Breast epithelium (tissue), 4 donors: ENCODE results near the gene COX19. TPM values are rescaled to one million over a fixed set of nuclear protein-coding genes. Genes with fewer than 3 reads are reported as not detected.

Experiments
- DNase-seq, 2 donors: peaks; one replicate each; pipeline ENCODE4 v3.0.0-alpha.2; 2019; ENCODE audit warnings: low spot score in 2 of 2
- H3K27ac ChIP-seq, 2 donors: fragments of 200-600 bp; sonication (generic) in 1 of 2; one replicate each; pipeline ENCODE4 v1.5.1; 2016 to 2019; ENCODE audit warnings: mild to moderate bottlenecking in 1 of 2
- H3K27me3 ChIP-seq, 2 donors: fragments of 200-600 bp; sonication (generic) in 1 of 2; one replicate each; pipeline versions ENCODE4 v1.5.1 to v1.6.0; 2017 to 2019; ENCODE audit warnings: control low read depth in 1 of 2, mild to moderate bottlenecking in 1 of 2
- H3K36me3 ChIP-seq: fragments of 200-600 bp; one replicate; pipeline ENCODE4 v1.5.1; 2019
- H3K4me1 ChIP-seq, 2 donors: fragments of 200-600 bp; sonication (generic); one replicate each; pipeline ENCODE4 v1.5.1; 2016 to 2019; ENCODE audit warnings: control low read depth in 1 of 2
- H3K4me3 ChIP-seq, 3 donors: fragments of 200-600 bp; sonication (generic); 1 replicate in 2 of 3; 2 replicates in 1 of 3; pipeline ENCODE4 v1.5.1; 2016 to 2019; ENCODE audit warnings: mild to moderate bottlenecking in 3 of 3, moderate library complexity in 2 of 3
- H3K9me3 ChIP-seq, 2 donors: fragments of 200-600 bp; sonication (generic) in 1 of 2; one replicate each; pipeline ENCODE4 v1.5.1; 2016 to 2019; ENCODE audit warnings: control low read depth in 1 of 2
- POLR2A ChIP-seq: fragments of 450-650 bp; IDR thresholded peaks from one replicate; pipeline ENCODE4 v1.6.1; 2016; ENCODE audit warnings: antibody characterized with exemption, mild to moderate bottlenecking, moderate library complexity
- POLR2AphosphoS5 ChIP-seq, 3 donors: sonication (generic); formaldehyde crosslinking; IDR thresholded peaks; one replicate each; pipeline ENCODE4 v1.6.1; 2017; ENCODE audit warnings: antibody characterized with exemption in 3 of 3
- intact Hi-C: fragments of 100-400 bp; cut with DNase I; formaldehyde crosslinking; loops from one replicate; pipeline ENCODE4 v1.15.1; 2023; ENCODE audit warnings: low total_unique reads
- total RNA-seq, 3 donors: library from RNA; depleted of rRNA; stranded (reverse); fragments of >200 nt; gene quantifications; one replicate each; pipeline ENCODE4 v1.1.0, GENCODE V29; 2016
- TF ChIP-seq, protein P1 (sequence below), 3 donors: fragments of 450-650 bp; IDR thresholded peaks; one replicate each; pipeline ENCODE4 v1.5.1; 2016 to 2017; ENCODE audit warnings: antibody characterized with exemption in 3 of 3, mild to moderate bottlenecking in 3 of 3, moderate library complexity in 3 of 3

Gene COX19
- total RNA-seq, 3 donors from 2014 or later, result 8.5 to 17.3 (median 8.8) TPM

DNA sequence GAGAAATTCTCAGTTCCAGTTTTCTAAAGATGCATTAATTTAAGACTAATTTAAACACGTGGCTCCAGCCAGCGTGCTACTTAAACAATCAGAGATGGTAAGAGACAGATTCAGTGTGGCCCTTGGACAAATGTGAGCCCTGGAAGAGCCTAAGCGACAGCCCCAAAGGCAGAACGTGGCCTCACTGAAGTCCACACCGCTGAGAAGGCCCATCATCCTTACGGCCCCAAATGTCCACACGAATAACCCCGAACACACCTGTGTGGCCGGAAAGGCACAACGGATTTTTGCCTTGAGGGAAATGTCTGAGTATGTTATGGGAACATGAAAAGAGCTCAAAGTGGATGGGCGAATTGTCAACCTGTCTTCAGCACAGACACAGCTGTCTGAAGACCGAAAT lies 3.2 kb downstream of the COX19 start:
- H3K4me1 ChIP-seq, result peaks cover 0 to 10% of the 10 kb centered on the region in 2 donors
- H3K36me3 ChIP-seq, result peaks cover 13% of the 10 kb centered on the region
- TF ChIP-seq, protein P1, sequence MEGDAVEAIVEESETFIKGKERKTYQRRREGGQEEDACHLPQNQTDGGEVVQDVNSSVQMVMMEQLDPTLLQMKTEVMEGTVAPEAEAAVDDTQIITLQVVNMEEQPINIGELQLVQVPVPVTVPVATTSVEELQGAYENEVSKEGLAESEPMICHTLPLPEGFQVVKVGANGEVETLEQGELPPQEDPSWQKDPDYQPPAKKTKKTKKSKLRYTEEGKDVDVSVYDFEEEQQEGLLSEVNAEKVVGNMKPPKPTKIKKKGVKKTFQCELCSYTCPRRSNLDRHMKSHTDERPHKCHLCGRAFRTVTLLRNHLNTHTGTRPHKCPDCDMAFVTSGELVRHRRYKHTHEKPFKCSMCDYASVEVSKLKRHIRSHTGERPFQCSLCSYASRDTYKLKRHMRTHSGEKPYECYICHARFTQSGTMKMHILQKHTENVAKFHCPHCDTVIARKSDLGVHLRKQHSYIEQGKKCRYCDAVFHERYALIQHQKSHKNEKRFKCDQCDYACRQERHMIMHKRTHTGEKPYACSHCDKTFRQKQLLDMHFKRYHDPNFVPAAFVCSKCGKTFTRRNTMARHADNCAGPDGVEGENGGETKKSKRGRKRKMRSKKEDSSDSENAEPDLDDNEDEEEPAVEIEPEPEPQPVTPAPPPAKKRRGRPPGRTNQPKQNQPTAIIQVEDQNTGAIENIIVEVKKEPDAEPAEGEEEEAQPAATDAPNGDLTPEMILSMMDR (IDR thresholded peaks at IDR 0.05), result no peak
- TF ChIP-seq POLR2A (no peak), POLR2AphosphoS5 (IDR thresholded peaks at IDR 0.05) (no peak)
- no peak overlapping the region for H3K4me3 ChIP-seq
- intact Hi-C loops, result loop anchor here (5.0 kb wide), 1 partner anchor 1740 kb away; no protein-coding TSS in a partner anchor
- no peak overlapping the region for H3K27ac ChIP-seq
- no peak for DNase-seq
- no peaks in the 10 kb centered on the region for H3K27me3 ChIP-seq
- no peaks in the 10 kb centered on the region for H3K9me3 ChIP-seq

DNA sequence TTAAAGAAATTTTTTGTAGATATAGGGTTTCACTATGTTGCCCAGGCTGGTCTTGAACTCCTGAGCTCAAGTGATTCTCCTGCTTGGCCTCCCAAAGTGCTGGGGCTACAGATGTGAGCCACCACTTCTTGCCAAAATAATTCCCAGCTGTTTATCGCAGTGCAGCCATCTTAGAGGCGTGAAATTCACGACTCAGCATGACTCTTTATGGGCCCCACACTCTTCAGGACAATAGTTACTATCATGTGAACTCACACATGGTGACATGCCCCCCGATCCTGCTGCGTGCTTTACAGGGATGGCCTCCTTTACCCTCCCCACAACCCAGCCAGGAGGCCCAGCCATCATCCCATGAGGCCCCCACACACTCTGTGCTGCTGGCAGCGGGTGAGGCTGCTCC lies 4.6 kb downstream of the COX19 start:
- no peak for DNase-seq
- Histone ChIP-seq H3K27ac (no peak overlapping the region), H3K27me3 (no peaks in the 10 kb centered on the region), H3K9me3 (no peaks in the 10 kb centered on the region), H3K36me3 (peaks cover 13% of the 10 kb centered on the region), H3K4me1 (peaks cover 0 to 10% of the 10 kb centered on the region in 2 donors), H3K4me3 (no peak overlapping the region)
- TF ChIP-seq, protein P1 (IDR thresholded peaks at IDR 0.05), result no peak
- TF ChIP-seq POLR2A (no peak), POLR2AphosphoS5 (IDR thresholded peaks at IDR 0.05) (no peak)
- intact Hi-C loops, result loop anchor here (5.0 kb wide), 1 partner anchor 1742 kb away; no protein-coding TSS in a partner anchor

- Histone ChIP-seq H3K4me3 (no peak overlapping the region), H3K27ac (no peak overlapping the region), H3K4me1 (peaks cover 0 to 10% of the 10 kb centered on the region in 2 donors), H3K9me3 (no peaks in the 10 kb centered on the region), H3K36me3 (peaks cover 13% of the 10 kb centered on the region), H3K27me3 (no peaks in the 10 kb centered on the region)
- intact Hi-C loops, result no loop called here
- TF ChIP-seq POLR2AphosphoS5 (IDR thresholded peaks at IDR 0.05) (no peak), POLR2A (no peak)
- TF ChIP-seq, protein P1 (IDR thresholded peaks at IDR 0.05), result no peak
- DNase-seq, result no peak
Measured at GRCh38 chr7:969403-969802, 5.9 kb downstream of the COX19 start.

- H3K27me3 ChIP-seq, result no peaks in the 10 kb centered on the region
- DNase-seq, result no peak
- H3K4me3 ChIP-seq, result no peak overlapping the region
- peaks cover 13% of the 10 kb centered on the region for H3K36me3 ChIP-seq
- TF ChIP-seq POLR2A (no peak), POLR2AphosphoS5 (IDR thresholded peaks at IDR 0.05) (no peak)
- TF ChIP-seq, protein P1 (IDR thresholded peaks at IDR 0.05), result no peak
- H3K4me1 ChIP-seq, result peaks cover 0 to 7% of the 10 kb centered on the region in 2 donors
- no peaks in the 10 kb centered on the region for H3K9me3 ChIP-seq
- intact Hi-C loops, result no loop called here
- H3K27ac ChIP-seq, result no peak overlapping the region
Measured at GRCh38 chr7:968205-969105, 6.9 kb downstream of the COX19 start.
